Keratinocyte (primary cell): ENCODE measurements around the gene FAM110A.

Experiments
- CTCF ChIP-seq, 3 experiments: IDR thresholded peaks in 1 of 3; conservative IDR thresholded peaks in 1 of 3; optimal IDR thresholded peaks in 1 of 3; 2 replicates in 2 of 3; 3 replicates in 1 of 3; pipeline versions ENCODE3 to v1.5.1; 2011; ENCODE audit warnings: low read length in 3 of 3, mild to moderate bottlenecking in 3 of 3, moderate library complexity in 2 of 3, control low read depth in 1 of 3, inconsistent platforms in 1 of 3; ENCODE audit not compliant: insufficient read depth in 2 of 3; ENCODE audit errors: extremely low read depth in 1 of 3
- EZH2 ChIP-seq: IDR thresholded peaks from one replicate; pipeline ENCODE4 v1.6.1; 2012; ENCODE audit warnings: inconsistent platforms, mild to moderate bottlenecking, low read length, moderate library complexity

GRCh38 chr20:848193-848592 lies 14.7 kb downstream of the FAM110A start:
- TF ChIP-seq CTCF (optimal IDR thresholded peaks at IDR 0.05 in 1 of 3, IDR thresholded peaks at IDR 0.05 in 1 of 3, conservative IDR thresholded peaks at IDR 0.05 in 1 of 3; ENCODE audit: extremely low read depth in 1 of 3, insufficient read depth in 2 of 3, low read length in 3 of 3) = no peak
- no peak for TF ChIP-seq EZH2
